Right ventricle myocardium superior (tissue), 1 donor: ENCODE data around the gene SNRNP200. TPM values are rescaled to one million over a fixed set of nuclear protein-coding genes. Genes with fewer than 3 reads are reported as not detected.

Source experiments
- ATAC-seq: fragments of 200-7000 bp; cut with Tn5 transposase; one replicate; pipeline ENCODE4 v1.9.1; 2020; ENCODE audit warnings: mild to moderate bottlenecking; ENCODE audit not compliant: poor library complexity
- DNase-seq: peaks from one replicate; pipeline ENCODE4 v3.0.0-alpha.2; 2020
- intact Hi-C: fragments of 100-400 bp; cut with DNase I; formaldehyde crosslinking; loops from one replicate; pipeline ENCODE4 v1.11.2; 2022
- total RNA-seq: library from RNA; stranded (reverse); fragmentation: NEBNext Ultra II Directional; extraction: Animal tissue kit (Norgen Biotek cat#: 25700); gene quantifications from one replicate; pipeline ENCODE4 v1.2.1, GENCODE V29; 2021
- donor health status: DM: no; HTN: yes; CAD: no; lungs with severe emphysema.

SNRNP200 gene
- total RNA-seq, 1 donor from 2014 or later = 50.1 TPM

GRCh38 chr2:96326990-96327820, 21.9 kb upstream of the SNRNP200 start:
- ATAC-seq (no peak), DNase-seq (no peak)

GRCh38 chr2:96326564-96326963, 21.2 kb upstream of the SNRNP200 start:
- ATAC-seq (no peak), DNase-seq (no peak)
- intact Hi-C loops = no loop called here

More at GRCh38 chr2:96326990-96327820, 21.9 kb upstream of the SNRNP200 start:
- intact Hi-C loops = no loop called here

DNA sequence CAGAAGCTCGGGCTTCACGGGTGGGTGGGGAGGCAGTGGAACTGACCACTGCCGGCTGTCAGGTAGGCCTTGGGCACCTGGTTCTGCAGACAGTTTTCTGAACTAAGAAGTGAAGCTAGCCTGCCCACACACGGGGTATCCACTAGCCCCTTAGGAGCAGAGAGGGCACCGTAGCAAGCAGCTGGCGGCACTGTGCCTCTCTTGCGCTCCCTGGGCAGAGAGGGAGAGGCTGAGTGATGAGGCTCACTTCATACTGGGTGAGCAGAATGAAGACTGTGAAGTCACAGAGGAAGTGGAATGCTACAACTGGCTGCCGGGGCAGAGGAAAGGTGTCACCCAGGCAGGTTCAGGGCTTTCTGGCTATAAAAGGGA, 20.5 kb upstream of the SNRNP200 start:
- no peak for ATAC-seq
- DNase-seq = no peak
- intact Hi-C loops = no loop called here

DNA sequence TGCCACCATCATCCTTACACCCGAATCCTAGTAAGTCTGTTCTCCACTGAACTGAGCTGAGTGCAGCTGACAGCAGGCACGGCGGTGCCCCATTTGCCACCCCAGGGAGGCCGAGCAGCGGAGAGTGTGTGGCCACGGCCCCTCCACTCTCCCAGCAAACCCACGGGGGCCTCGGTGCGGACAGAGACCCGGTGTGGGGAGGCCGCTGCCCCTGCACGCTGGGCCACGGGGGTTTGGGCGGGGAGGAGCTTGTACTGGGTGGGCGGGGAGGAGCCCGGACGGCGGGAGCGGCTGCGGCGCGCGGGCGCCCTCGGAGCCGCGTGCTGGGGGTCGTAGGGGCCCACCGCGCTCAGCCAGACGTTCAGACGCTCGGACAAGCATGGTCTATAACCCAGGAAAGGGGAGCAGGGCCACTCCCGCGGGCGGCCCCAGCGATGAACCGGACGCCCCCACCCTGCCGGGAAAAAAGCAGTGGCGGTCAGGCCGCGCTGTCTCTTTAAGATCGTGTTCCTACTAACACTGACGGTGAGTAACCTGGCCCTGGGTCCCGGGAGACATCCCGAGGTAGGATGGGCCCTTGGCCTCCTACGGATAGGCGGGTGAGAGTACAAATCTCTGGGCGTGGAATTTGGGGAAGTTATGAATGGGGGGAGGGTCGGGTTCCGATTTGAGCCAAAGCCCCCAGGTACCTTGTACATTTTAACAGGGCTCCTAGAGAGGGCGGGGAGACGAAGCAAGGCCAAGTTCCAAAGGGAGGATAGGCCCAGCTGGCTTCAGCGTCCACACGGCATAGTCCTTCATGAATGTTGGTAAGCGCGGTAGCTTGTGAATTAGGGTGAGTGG, 19.9 kb upstream of the SNRNP200 start, which contains the start of gene ITPRIPL1:
ITPRIPL1 (plus strand) TSS at position 277 of the 843 bp plus-strand sequence; CDS start at position 800, 523 bp downstream.
- intact Hi-C loops = no loop called here
- ATAC-seq = peak; percentile 42
- DNase-seq = no peak

DNA sequence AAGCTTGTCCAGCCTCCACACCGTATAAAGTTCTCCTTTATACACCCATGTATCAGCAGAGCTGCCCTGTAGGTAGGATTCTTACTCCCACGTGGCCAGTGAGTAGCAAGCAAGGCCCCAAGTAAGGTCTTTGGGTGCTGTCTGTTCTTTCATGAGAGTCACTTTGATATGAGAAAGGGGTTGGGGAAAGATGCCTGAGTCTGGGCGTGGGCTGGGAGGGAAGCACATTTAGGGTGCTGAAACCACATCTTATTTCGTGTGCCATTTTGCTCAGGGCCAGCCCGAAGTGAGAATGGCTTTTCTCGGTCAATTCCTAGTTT, 19.3 kb upstream of the SNRNP200 start:
- intact Hi-C loops = no loop called here
- no peak for DNase-seq
- ATAC-seq = no peak

DNA sequence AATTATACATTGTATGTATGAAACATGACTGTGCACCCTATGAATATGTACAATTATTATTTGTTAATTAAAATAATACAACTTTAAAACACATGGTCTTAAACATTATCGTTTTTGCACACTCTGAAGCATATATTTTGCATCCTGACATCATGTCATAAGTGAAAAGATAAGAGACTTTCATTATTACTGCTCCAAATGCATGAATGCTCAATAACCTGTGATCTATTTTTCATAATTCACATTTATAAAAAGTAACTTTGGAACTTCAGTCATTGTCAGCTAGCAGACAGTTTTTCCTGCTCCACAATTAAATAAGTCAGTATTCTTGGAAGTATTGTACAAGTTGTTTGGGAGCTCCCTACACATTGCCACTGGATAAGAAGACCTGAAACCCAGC, 18.5 kb upstream of the SNRNP200 start:
- ATAC-seq (no peak), DNase-seq (no peak)
- intact Hi-C loops = no loop called here

- ATAC-seq = peak; percentile 59
- intact Hi-C loops = no loop called here
- peak; percentile 52 for DNase-seq
Observed at GRCh38 chr2:96320728-96321622, 15.6 kb upstream of the SNRNP200 start.

- DNase-seq (no peak), ATAC-seq (no peak)
- intact Hi-C loops = no loop called here
Observed at GRCh38 chr2:96320326-96320725, 15.0 kb upstream of the SNRNP200 start.

- DNase-seq = no peak
- intact Hi-C loops = no loop called here
- ATAC-seq = no peak
Observed at GRCh38 chr2:96319396-96319795, 14.1 kb upstream of the SNRNP200 start.

DNA sequence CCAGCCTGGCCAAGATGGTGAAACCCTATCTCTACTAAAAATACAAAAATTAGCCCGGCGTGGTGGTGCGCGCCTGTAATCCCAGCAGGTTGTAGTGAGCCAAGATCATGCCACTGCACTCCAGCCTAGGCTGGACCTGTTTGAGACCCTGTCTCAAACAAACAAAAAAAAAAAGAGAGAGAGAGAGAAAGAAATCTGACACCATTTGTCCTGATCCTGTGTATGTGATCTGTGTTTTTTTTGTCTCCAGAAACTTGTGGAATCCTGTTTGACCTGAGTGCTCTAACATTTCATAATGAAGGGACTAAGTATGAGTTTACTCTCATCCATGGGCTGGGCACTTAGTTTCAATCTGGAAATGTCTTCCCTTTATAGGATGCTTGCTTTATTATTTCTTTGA, 13.4 kb upstream of the SNRNP200 start:
- intact Hi-C loops = no loop called here
- ATAC-seq (no peak), DNase-seq (no peak)

GRCh38 chr2:96317584-96317997, 12.2 kb upstream of the SNRNP200 start:
- ATAC-seq (no peak), DNase-seq (no peak)
- intact Hi-C loops = no loop called here

- ATAC-seq = no peak
- intact Hi-C loops = no loop called here
- DNase-seq = no peak
Observed at GRCh38 chr2:96316999-96317398, 11.7 kb upstream of the SNRNP200 start.

DNA sequence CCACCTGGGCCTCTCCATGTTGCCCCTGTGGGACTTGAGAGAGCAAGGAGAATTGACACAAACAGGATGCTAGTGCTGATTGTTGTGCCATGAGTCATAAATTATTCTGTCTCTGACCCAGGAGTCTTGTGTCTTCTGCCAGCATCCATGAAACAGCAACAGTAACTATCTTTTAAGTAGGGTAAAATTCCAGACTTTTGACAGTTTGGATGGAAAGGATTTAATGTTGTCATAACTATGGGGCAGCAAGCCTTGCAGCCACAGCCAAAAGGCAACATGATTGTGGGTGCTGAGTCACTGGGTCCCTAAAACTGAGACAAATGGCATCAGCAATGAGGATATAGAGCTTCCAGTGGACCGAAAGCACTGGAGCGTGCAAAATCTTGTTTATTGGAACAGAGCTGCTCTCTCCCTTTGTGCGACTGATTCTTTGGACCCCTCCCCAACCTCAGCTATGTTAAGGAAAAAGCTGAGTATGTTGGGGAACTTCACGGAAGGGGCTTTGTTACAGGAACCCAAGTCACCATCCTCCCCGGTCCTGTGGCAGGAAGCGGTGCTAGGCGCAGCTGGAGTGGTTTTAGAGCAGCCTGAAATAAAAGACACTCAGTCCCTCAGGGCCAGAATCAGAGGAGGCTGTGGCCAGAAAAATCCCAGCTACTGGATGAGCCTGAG, 10.2 kb upstream of the SNRNP200 start:
- intact Hi-C loops = no loop called here
- ATAC-seq (no peak), DNase-seq (no peak)

GRCh38 chr2:96315005-96315399, 9.7 kb upstream of the SNRNP200 start:
- ATAC-seq (no peak), DNase-seq (no peak)
- intact Hi-C loops = no loop called here

GRCh38 chr2:96308248-96308647, 2.9 kb upstream of the SNRNP200 start:
- intact Hi-C loops = loop anchor here (5.0 kb wide), 1 partner anchor 199 kb away; the partner anchor contains the start of gene NEURL3
- ATAC-seq (no peak), DNase-seq (no peak)

DNA sequence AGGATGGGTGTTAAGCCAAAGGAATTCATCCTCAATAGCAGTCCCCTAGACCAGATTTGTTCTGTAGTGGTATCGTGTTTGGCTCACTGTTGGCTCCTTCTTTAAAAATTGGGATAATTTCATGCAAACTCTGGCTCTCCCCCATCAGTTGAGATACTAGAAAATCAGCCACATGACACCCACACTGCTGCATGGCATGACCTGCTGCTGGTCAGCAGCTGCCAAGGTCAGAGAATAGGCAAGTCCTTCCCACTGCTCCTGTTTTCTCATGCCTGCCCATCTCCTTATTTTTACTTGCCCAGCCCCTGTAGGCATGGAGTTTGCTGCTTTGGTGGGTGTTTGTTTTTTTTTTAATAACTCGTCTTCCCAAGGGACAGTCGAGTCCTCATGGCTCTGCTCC, 1.0 kb upstream of the SNRNP200 start:
- no peak for ATAC-seq
- no peak for DNase-seq
- intact Hi-C loops = loop anchor here (5.0 kb wide), 1 partner anchor 201 kb away; the partner anchor contains the start of gene NEURL3

DNA sequence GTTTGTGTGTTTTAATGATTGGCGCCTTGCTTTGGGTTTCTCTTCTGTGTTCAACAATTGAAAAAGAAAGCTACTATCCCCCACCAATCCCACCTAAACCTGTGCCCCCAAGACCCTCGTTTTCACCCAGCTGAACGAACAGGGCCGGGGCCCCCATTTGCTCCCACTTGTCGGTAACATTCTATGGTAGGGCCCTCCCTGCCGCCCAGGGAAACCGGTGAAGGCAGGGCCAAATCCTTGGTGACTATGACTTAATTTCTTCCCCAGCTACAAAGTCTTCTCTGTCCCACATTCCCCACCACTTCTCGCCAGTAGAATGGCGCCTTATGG, 598 bp upstream of the SNRNP200 start:
- ATAC-seq (peak; percentile 10), DNase-seq (no peak)
- intact Hi-C loops = loop anchor here (5.0 kb wide), 1 partner anchor 201 kb away; the partner anchor contains the start of gene NEURL3

- DNase-seq (no peak), ATAC-seq (no peak)
- intact Hi-C loops = loop anchor here (5.0 kb wide), 1 partner anchor 203 kb away; the partner anchor contains the start of gene NEURL3
Observed at GRCh38 chr2:96304606-96305005, 740 bp downstream of the SNRNP200 start.
